Panc1 (cell line): Measurements from ENCODE around the gene XCR1. TPM values are rescaled to one million over a fixed set of nuclear protein-coding genes. Genes with fewer than 3 reads are reported as not detected.

Experiments
- ATAC-seq: fragments of 200-7000 bp; cut with Tn5 transposase; 2 replicates; pipeline ENCODE4 v1.9.1; 2020; ENCODE audit warnings: mild to moderate bottlenecking, moderate library complexity
- BruUV-seq: library from RNA; stranded (reverse); fragments of 400-500 nt; replicated peaks from 2 replicates; lab custom pipeline; 2021; lab: Mats Ljungman, UMichigan
- CTCF ChIA-PET: fragments of 300-600 bp; sonication (Branson Sonifier 250); formaldehyde crosslinking; loops from one replicate; lab custom pipeline; 2022; ENCODE audit warnings: antibody characterized with exemption; lab: Charles Lee
- POLR2A ChIA-PET: fragments of 300-600 bp; sonication (Branson Sonifier 250); formaldehyde crosslinking; loops from one replicate; lab custom pipeline; 2022; ENCODE audit warnings: antibody characterized with exemption; lab: Charles Lee
- DNase-seq: peaks from one replicate; pipeline ENCODE4 v3.0.0-alpha.2; 2010; ENCODE audit warnings: low read depth, low spot score
- H3K27ac ChIP-seq: 2 replicates; pipeline ENCODE4 v1.5.1; 2011; ENCODE audit warnings: mild to moderate bottlenecking, low read length, inconsistent platforms
- H3K27me3 ChIP-seq: fragments of 200-500 bp; sonication (Bioruptor generic); 2 replicates; pipeline ENCODE4 v1.6.0; 2014; ENCODE audit warnings: low read length, inconsistent platforms; ENCODE audit not compliant: control insufficient read depth, insufficient read depth
- H3K36me3 ChIP-seq: fragments of 200-500 bp; sonication (Bioruptor generic); 2 replicates; pipeline ENCODE4 v1.5.1; 2014; ENCODE audit warnings: inconsistent platforms, mild to moderate bottlenecking, low read length, moderate library complexity; ENCODE audit not compliant: control insufficient read depth, insufficient read depth
- H3K4me1 ChIP-seq: 2 replicates; pipeline ENCODE4 v1.5.1; 2011; ENCODE audit warnings: inconsistent platforms, mild to moderate bottlenecking, low read length, moderate library complexity; ENCODE audit not compliant: control insufficient read depth, insufficient read depth
- H3K4me3 ChIP-seq, 2 experiments: 2 replicates each; pipeline ENCODE4 v1.5.1; 2011 to 2012; ENCODE audit warnings: low read depth in 2 of 2, low read length in 2 of 2, mild to moderate bottlenecking in 2 of 2, inconsistent platforms in 1 of 2, moderate library complexity in 1 of 2
- H3K9me3 ChIP-seq: fragments of 200-500 bp; sonication (Bioruptor generic); 2 replicates; pipeline ENCODE4 v1.5.1; 2014; ENCODE audit warnings: low read depth, mild to moderate bottlenecking, inconsistent platforms, low read length, moderate library complexity; ENCODE audit not compliant: control insufficient read depth, insufficient read depth
- CTCF ChIP-seq: fragments of 450-650 bp; IDR thresholded peaks from 2 replicates; pipeline ENCODE4 v1.5.1; 2017; ENCODE audit warnings: mild to moderate bottlenecking
- POLR2AphosphoS5 ChIP-seq: IDR thresholded peaks from 2 replicates; pipeline ENCODE4 v1.6.1; 2012; ENCODE audit warnings: mild to moderate bottlenecking, low read depth, low read length, moderate library complexity
- REST ChIP-seq, 2 experiments: IDR thresholded peaks; 2 replicates each; pipeline ENCODE4 v1.6.1; 2011 to 2012; ENCODE audit warnings: low read depth in 2 of 2, control low read depth in 1 of 2, low read length in 1 of 2, mild to moderate bottlenecking in 1 of 2, moderate library complexity in 1 of 2; ENCODE audit not compliant: insufficient read depth in 1 of 2
- SIN3A ChIP-seq: IDR thresholded peaks from 2 replicates; pipeline ENCODE4 v1.6.1; 2012; ENCODE audit warnings: low read depth, mild to moderate bottlenecking, low read length, moderate library complexity, borderline replicate concordance; ENCODE audit not compliant: insufficient read depth
- TCF7L2 ChIP-seq: IDR thresholded peaks from 2 replicates; pipeline ENCODE4 v1.6.1; 2011; ENCODE audit warnings: mild to moderate bottlenecking, low read depth, low read length, inconsistent platforms
- in situ Hi-C: cut with HindIII; loops from 2 replicates; pipeline ENCODE4 v1.10.0; 2016; ENCODE audit warnings: low sequenced_read_pairs, low pct_unique_long_range_greater_than_20kb
- intact Hi-C: fragments of 100-400 bp; cut with micrococcal nuclease; formaldehyde crosslinking; loops from one replicate; pipeline ENCODE4 v1.10.0; 2022; ENCODE audit not compliant: unreplicated experiment
- total RNA-seq: library from RNA; stranded (reverse); gene quantifications from one replicate; pipeline ENCODE4 v1.2.1, GENCODE V29; 2021; ENCODE audit not compliant: unreplicated experiment

XCR1 gene
- total RNA-seq, 1 experiment from 2014 or later = not detected

GRCh38 chr3:46029953-46030543, 2.8 kb upstream of the XCR1 start:
- no peaks in the 10 kb centered on the region for H3K9me3 ChIP-seq
- H3K4me1 ChIP-seq = no peaks in the 10 kb centered on the region
- in situ Hi-C loops (no loop called here), intact Hi-C loops (no loop called here)
- no peak overlapping the region for H3K27ac ChIP-seq
- ChIA-PET CTCF (interaction anchor here (0.7 kb wide), 1 partner anchor 381 kb away, joined by 3 read pairs; no protein-coding TSS in a partner anchor), POLR2A (no interaction called here)
- H3K36me3 ChIP-seq = no peaks in the 10 kb centered on the region
- TF ChIP-seq TCF7L2 (no peak), CTCF (no peak), SIN3A (no peak), POLR2AphosphoS5 (no peak), REST (IDR thresholded peaks at IDR 0.05; ENCODE audit: insufficient read depth in 1 of 2, low read depth in 2 of 2, low read length in 1 of 2) (no peak)
- no peak for DNase-seq
- no peak for ATAC-seq
- no peaks in the 10 kb centered on the region for H3K27me3 ChIP-seq
- BruUV-seq = no TSS peak
- no peak overlapping the region for H3K4me3 ChIP-seq

- in situ Hi-C loops = no loop called here
- ATAC-seq (no peak), DNase-seq (no peak)
- Histone ChIP-seq H3K27ac (no peak overlapping the region), H3K36me3 (no peaks in the 10 kb centered on the region), H3K9me3 (no peaks in the 10 kb centered on the region), H3K27me3 (no peaks in the 10 kb centered on the region), H3K4me3 (no peak overlapping the region), H3K4me1 (no peaks in the 10 kb centered on the region)
- no peak for TF ChIP-seq POLR2AphosphoS5
- no peak for TF ChIP-seq CTCF
- TF ChIP-seq REST (IDR thresholded peaks at IDR 0.05; ENCODE audit: insufficient read depth in 1 of 2, low read depth in 2 of 2, low read length in 1 of 2) = no peak
- no peak for TF ChIP-seq SIN3A
- no peak for TF ChIP-seq TCF7L2
- ChIA-PET POLR2A (no interaction called here), CTCF (no interaction called here)
- no TSS peak for BruUV-seq
- intact Hi-C loops = no loop called here
Observed at GRCh38 chr3:46027736-46028397, 584 bp upstream of the XCR1 start.
